HepG2 (cell line): Measurements from ENCODE around the gene ELMO2. TPM values are rescaled to one million over a fixed set of nuclear protein-coding genes. Genes with fewer than 3 reads are reported as not detected.

Experiments
- ATAC-seq: fragments of 200-7000 bp; cut with Tn5 transposase; 3 replicates; pipeline ENCODE4 v1.9.1; 2020; ENCODE audit warnings: mild to moderate bottlenecking, moderate library complexity
- BruUV-seq: library from RNA; stranded (reverse); fragments of 400-500 nt; replicated peaks from 2 replicates; lab custom pipeline; 2021; lab: Mats Ljungman, UMichigan
- CTCF ChIA-PET: fragments of 300-600 bp; formaldehyde crosslinking; extraction: SDS; loops from one replicate; lab custom pipeline; 2021; ENCODE audit warnings: low total read pairs, inconsistent platforms, low intra/inter-chr PET ratio; lab: Yijun Ruan, JAX
- POLR2A ChIA-PET: fragments of 350-600 bp; sonication (Branson Sonifier 250); formaldehyde crosslinking; loops from one replicate; lab custom pipeline; 2020; ENCODE audit warnings: antibody characterized with exemption, inconsistent platforms; lab: Yijun Ruan, JAX
- DNase-seq: peaks from one replicate; pipeline ENCODE4 v3.0.0-alpha.2; 2015; ENCODE audit warnings: low spot score
- FAIRE-seq: peaks from 3 replicates; lab custom pipeline; 2011; peaks lifted over from hg19 to GRCh38; lab: Jason Lieb, UNC
- H2AFZ ChIP-seq: one replicate; pipeline ENCODE4 v1.6.1; 2011; ENCODE audit warnings: low read length, inconsistent platforms
- H3K27ac ChIP-seq: fragments of 300-600 bp; 3 replicates; pipeline ENCODE4 v1.8.0; 2011; ENCODE audit warnings: mixed run types, mild to moderate bottlenecking, mixed read lengths, low read length, inconsistent platforms; ENCODE audit not compliant: insufficient read depth; ENCODE audit errors: extremely low read length
- H3K27me3 ChIP-seq, 2 experiments: fragments of 200-600 bp in 1 of 2; 2 replicates in 1 of 2; 3 replicates in 1 of 2; pipeline versions ENCODE4 v1.6.0 to v1.8.0; 2011; ENCODE audit warnings: low read length in 2 of 2, mild to moderate bottlenecking in 2 of 2, moderate library complexity in 2 of 2, inconsistent platforms in 1 of 2; ENCODE audit not compliant: insufficient read depth in 2 of 2, control insufficient read depth in 1 of 2
- H3K36me3 ChIP-seq, 2 experiments: fragments of 200-600 bp in 1 of 2; replicated peaks in 1 of 2; 2 replicates in 1 of 2; 3 replicates in 1 of 2; pipeline versions ENCODE4 v1.5.1 to v1.8.0; 2011; ENCODE audit warnings: low read length in 2 of 2, inconsistent platforms in 1 of 2; ENCODE audit not compliant: insufficient read depth in 2 of 2, control insufficient read depth in 1 of 2
- H3K4me1 ChIP-seq: 2 replicates; pipeline ENCODE4 v1.5.1; 2012; ENCODE audit warnings: low read length, inconsistent platforms; ENCODE audit not compliant: insufficient read depth
- H3K4me2 ChIP-seq: 2 replicates; pipeline ENCODE4 v1.6.0; 2011; ENCODE audit warnings: low read depth, low read length, inconsistent platforms
- H3K4me3 ChIP-seq, 3 experiments: fragments of 200-600 bp in 1 of 3; sonication (generic), shearing (Covaris generic) in 1 of 3; replicated peaks in 1 of 3; 2 replicates each; pipeline ENCODE4 v1.5.1; 2011 to 2016; ENCODE audit warnings: low read length in 3 of 3, inconsistent platforms in 2 of 3, low read depth in 2 of 3, mild to moderate bottlenecking in 2 of 3, control low read depth in 1 of 3, mixed read lengths in 1 of 3; ENCODE audit not compliant: insufficient read depth in 1 of 3
- H3K79me2 ChIP-seq: one replicate; pipeline ENCODE4 v1.6.1; 2011; ENCODE audit warnings: low read length, inconsistent platforms; ENCODE audit not compliant: insufficient read depth
- H3K9ac ChIP-seq: 2 replicates; pipeline ENCODE4 v1.6.0; 2011; ENCODE audit warnings: mild to moderate bottlenecking, low read depth, low read length, inconsistent platforms; ENCODE audit not compliant: insufficient read depth
- H3K9me3 ChIP-seq: 2 replicates; pipeline ENCODE4 v1.5.1; 2012; ENCODE audit warnings: mild to moderate bottlenecking, low read length
- H4K20me1 ChIP-seq: 2 replicates; pipeline ENCODE4 v1.6.0; 2011; ENCODE audit warnings: inconsistent platforms, mild to moderate bottlenecking, low read length, moderate library complexity; ENCODE audit not compliant: insufficient read depth
- BCL3 ChIP-seq: sonication (generic); formaldehyde crosslinking; IDR thresholded peaks from 2 replicates; pipeline ENCODE4 v1.5.1; 2020; ENCODE audit warnings: mild to moderate bottlenecking, missing genetic modification reagents, moderate library complexity
- HNF4A ChIP-seq: sonication (generic); formaldehyde crosslinking; IDR thresholded peaks from 2 replicates; pipeline ENCODE4 v1.4.0; 2020; ENCODE audit warnings: missing genetic modification reagents
- MYC ChIP-seq: sonication (generic); formaldehyde crosslinking; IDR thresholded peaks from 2 replicates; pipeline ENCODE4 v1.9.0; 2021; ENCODE audit warnings: missing genetic modification reagents, borderline replicate concordance
- NR2F6 ChIP-seq, 2 experiments: IDR thresholded peaks; 2 replicates each; pipeline ENCODE4 v1.6.1; 2016; ENCODE audit warnings: antibody characterized with exemption in 1 of 2, mild to moderate bottlenecking in 1 of 2
- POLR2A ChIP-seq, 2 experiments: IDR thresholded peaks; 2 replicates each; pipeline ENCODE4 v1.6.1; 2011; ENCODE audit warnings: low read depth in 2 of 2, low read length in 2 of 2, mild to moderate bottlenecking in 1 of 2, moderate library complexity in 1 of 2; ENCODE audit not compliant: insufficient read depth in 1 of 2
- POLR2G ChIP-seq: fragments of 200-400 bp; formaldehyde crosslinking; IDR thresholded peaks from 2 replicates; pipeline ENCODE4 v1.6.1; 2018; ENCODE audit warnings: mild to moderate bottlenecking, low read depth, low read length, moderate library complexity
- ZBTB33 ChIP-seq: sonication (generic); formaldehyde crosslinking; IDR thresholded peaks from 2 replicates; pipeline ENCODE4 v1.4.0; 2020; ENCODE audit warnings: missing genetic modification reagents
- ZNF263 ChIP-seq: sonication (generic); formaldehyde crosslinking; IDR thresholded peaks from 2 replicates; pipeline ENCODE4 v1.4.0; 2020; ENCODE audit warnings: missing genetic modification reagents
- ZNF512 ChIP-seq: sonication (generic); formaldehyde crosslinking; IDR thresholded peaks from 2 replicates; pipeline ENCODE4 v1.4.0; 2020; ENCODE audit warnings: mild to moderate bottlenecking, missing genetic modification reagents
- WGBS: methylation state at CpG from one replicate; pipeline ENCODE4 v1.1.6; 2017; ENCODE audit warnings: low lambda C conversion rate; 5-methylcytosine and 5-hydroxymethylcytosine counted together
- in situ Hi-C: cut with HindIII; loops from 2 replicates; pipeline ENCODE4 v1.10.0; 2017; ENCODE audit warnings: low pct_unique_long_range_greater_than_20kb; ENCODE audit not compliant: extremely low pct_ligation_motif_present
- intact Hi-C: fragments of 100-400 bp; cut with micrococcal nuclease; formaldehyde crosslinking; loops from one replicate; pipeline ENCODE4 v1.10.0; 2022; ENCODE audit not compliant: unreplicated experiment
- polyA plus RNA-seq, 8 experiments: library from polyadenylated mRNA; depleted of rRNA in 3 of 8; stranded (reverse) in 7 of 8; unstranded in 1 of 8; fragments of >200 nt; fragmentation: Illumina TruSeq in 4 of 8; extraction: Trizol in 4 of 8; gene quantifications; 2 replicates each; pipeline versions ENCODE4 v1.2.1 to v1.2.3, GENCODE V29; 2011 to 2016; ENCODE audit warnings: low read depth in 4 of 8, missing spikeins in 1 of 8, mixed read lengths in 1 of 8; ENCODE audit not compliant: insufficient read depth in 1 of 8
- total RNA-seq, 5 experiments: library from RNA; depleted of rRNA; stranded (reverse); fragments of >200 nt; fragmentation: Illumina TruSeq; extraction: Trizol; gene quantifications; 2 replicates each; pipeline ENCODE4 v1.2.3, GENCODE V29; 2016; ENCODE audit warnings: low read depth in 1 of 5

ELMO2 gene
- total and polyA plus RNA-seq, 2 of the 13 experiments (the other 11 are each of a cell fraction or from before 2014, with no cell fraction given), result 30.6 to 35.7 TPM

- TF ChIP-seq ZNF512 (CRISPR knock-in tag), result no peak
- peak; percentile 72 for TF ChIP-seq HNF4A (CRISPR knock-in tag)
- TF ChIP-seq NR2F6 (IDR thresholded peaks at IDR 0.05), result 0 out of 2 replicates have a peak, but pooled peaks have one; percentile 22
- no peak; the same call in 1 of the 2 replicates for TF ChIP-seq NR2F6 (CRISPR knock-in tag; IDR thresholded peaks at IDR 0.05)
Measured at GRCh38 chr20:46353500-46354206, 52.8 kb downstream of the ELMO2 start (continued).

GRCh38 chr20:46352370-46352938 is 54.0 kb downstream of the ELMO2 start:
- Histone ChIP-seq H3K79me2 (no peaks in the 10 kb centered on the region), H2AFZ (no peak overlapping the region), H3K9me3 (no peaks in the 10 kb centered on the region), H3K4me2 (no peak overlapping the region), H3K4me1 (peaks cover 47% of the 10 kb centered on the region), H3K27ac (no peak overlapping the region), H3K9ac (no peak overlapping the region), H3K27me3 (no peaks in the 10 kb centered on the region), H3K4me3 (no peak overlapping the region), H4K20me1 (no peaks in the 10 kb centered on the region; the same call in 1 of the 2 replicates), H3K36me3 (peaks cover 17 to 26% of the 10 kb centered on the region in 2 experiments; a peak in 3 of 5 replicates)
- ATAC-seq (no peak), DNase-seq (no peak), FAIRE-seq (no peak)
- in situ Hi-C loops (loop anchor here (25.0 kb wide), 1 partner anchor 565 kb away; the partner anchor contains the start of genes DNTTIP1 and WFDC3), intact Hi-C loops (no loop called here)
- no TSS peak for BruUV-seq
- CTCF ChIA-PET, result no interaction called here
- 91% methylated on average over 18 of the region's 18 CpGs for WGBS
- TF ChIP-seq BCL3 (CRISPR knock-in tag) (no peak), POLR2A (IDR thresholded peaks at IDR 0.05; ENCODE audit: insufficient read depth in 1 of 2, low read depth in 2 of 2, low read length in 2 of 2) (peak in 1 of 2 experiments; percentile 43; a peak in 1 of 4 replicates), ZBTB33 (CRISPR knock-in tag) (peak; percentile 48), POLR2G (0 out of 2 replicates have a peak, but pooled peaks have one; percentile 12), MYC (0 out of 2 replicates have a peak, but pooled peaks have one; percentile 17), ZNF263 (CRISPR knock-in tag) (peak; percentile 90)
- POLR2A ChIA-PET, result interaction anchor here (0.9 to 3.8 kb wide), 2 partner anchors 12 to 54 kb away, joined by 4 to 36 read pairs; partner anchors contain the start of gene ELMO2
